Measurements from ENCODE around the gene PLXNB3. TPM values are rescaled to one million over a fixed set of nuclear protein-coding genes. Genes with fewer than 3 reads are reported as not detected.
A peak's percentile ranks its signal among the peaks of the same experiment; 100 is the strongest.

Gene PLXNB3
- total RNA-seq, 1 donor from 2014 or later = 0.98 TPM

DNA sequence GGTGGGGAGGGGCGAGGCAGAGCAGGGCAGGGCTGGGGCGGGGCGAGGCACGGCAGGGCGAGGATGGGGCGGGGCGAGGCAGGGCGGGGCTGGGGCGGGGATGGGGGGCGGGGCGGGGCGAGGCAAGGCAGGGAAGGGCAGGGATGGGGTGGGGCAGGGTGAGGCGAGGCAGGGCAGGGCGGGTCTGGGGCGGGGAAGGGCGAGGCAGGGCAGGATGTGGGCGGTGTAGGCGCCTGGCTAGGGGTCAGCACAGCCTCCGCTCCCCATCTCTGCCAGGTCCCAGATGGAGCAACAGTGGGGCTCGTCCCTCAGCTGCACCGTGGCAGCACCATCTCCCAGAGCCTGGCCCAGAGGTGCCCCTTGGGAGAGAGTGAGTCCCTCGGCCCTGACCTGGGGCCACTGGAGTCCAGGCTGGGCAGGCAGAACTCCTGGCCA lies 12.6 kb downstream of the PLXNB3 start:
- no peak overlapping the region for H3K4me3 Mint-ChIP-seq (ENCODE audit: low read depth)
- no peaks in the 10 kb centered on the region for H3K4me1 Mint-ChIP-seq (ENCODE audit: low read depth)
- DNase-seq (ENCODE audit: low spot score, unreplicated experiment) = no peak
- H3K36me3 Mint-ChIP-seq (ENCODE audit: insufficient read depth) = no peaks in the 10 kb centered on the region
- no peaks in the 10 kb centered on the region for H3K9me3 Mint-ChIP-seq (ENCODE audit: low read depth)
- no peaks in the 10 kb centered on the region for H3K27me3 Mint-ChIP-seq
- no peak overlapping the region for H3K27ac Mint-ChIP-seq
- TF ChIP-seq, protein P1, sequence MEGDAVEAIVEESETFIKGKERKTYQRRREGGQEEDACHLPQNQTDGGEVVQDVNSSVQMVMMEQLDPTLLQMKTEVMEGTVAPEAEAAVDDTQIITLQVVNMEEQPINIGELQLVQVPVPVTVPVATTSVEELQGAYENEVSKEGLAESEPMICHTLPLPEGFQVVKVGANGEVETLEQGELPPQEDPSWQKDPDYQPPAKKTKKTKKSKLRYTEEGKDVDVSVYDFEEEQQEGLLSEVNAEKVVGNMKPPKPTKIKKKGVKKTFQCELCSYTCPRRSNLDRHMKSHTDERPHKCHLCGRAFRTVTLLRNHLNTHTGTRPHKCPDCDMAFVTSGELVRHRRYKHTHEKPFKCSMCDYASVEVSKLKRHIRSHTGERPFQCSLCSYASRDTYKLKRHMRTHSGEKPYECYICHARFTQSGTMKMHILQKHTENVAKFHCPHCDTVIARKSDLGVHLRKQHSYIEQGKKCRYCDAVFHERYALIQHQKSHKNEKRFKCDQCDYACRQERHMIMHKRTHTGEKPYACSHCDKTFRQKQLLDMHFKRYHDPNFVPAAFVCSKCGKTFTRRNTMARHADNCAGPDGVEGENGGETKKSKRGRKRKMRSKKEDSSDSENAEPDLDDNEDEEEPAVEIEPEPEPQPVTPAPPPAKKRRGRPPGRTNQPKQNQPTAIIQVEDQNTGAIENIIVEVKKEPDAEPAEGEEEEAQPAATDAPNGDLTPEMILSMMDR (IDR thresholded peaks at IDR 0.05; ENCODE audit: unreplicated experiment) = no peak

DNA sequence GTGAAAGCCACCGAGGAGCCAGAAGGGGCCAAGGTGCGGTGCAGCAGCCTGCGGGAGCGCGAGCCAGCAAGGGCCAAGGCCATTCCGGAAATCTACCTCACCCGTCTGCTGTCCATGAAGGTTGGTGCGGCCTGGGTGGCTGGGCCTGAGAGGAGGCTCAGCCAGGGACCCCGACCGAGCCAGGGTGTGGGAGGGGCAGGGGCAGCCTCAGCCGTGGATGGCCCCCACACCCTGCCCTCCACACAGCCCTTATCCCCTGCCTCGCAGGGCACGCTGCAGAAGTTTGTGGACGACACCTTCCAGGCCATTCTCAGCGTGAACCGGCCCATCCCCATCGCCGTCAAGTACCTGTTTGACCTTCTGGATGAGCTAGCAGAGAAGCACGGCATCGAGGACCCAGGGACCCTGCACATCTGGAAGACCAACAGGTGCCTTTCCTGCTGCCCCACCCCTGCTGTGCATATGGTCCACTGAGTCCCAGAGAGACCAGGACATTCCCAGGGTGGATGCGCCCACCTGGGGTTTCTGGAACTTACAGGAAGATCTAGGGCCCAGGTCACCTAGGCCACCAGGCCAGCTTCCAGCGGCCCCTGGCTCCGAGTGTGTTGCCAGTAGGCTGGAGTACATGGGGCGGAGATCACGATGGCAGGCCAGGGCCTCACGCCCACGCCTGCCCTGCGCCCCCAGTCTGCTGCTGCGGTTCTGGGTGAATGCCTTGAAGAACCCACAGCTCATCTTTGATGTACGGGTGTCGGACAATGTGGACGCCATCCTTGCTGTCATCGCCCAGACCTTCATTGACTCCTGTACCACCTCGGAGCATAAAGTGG lies 13.4 kb downstream of the PLXNB3 start:
- DNase-seq (ENCODE audit: low spot score, unreplicated experiment) = no peak
- TF ChIP-seq, protein P1 (IDR thresholded peaks at IDR 0.05; ENCODE audit: unreplicated experiment) = no peak
- H3K9me3 Mint-ChIP-seq (ENCODE audit: low read depth) = no peaks in the 10 kb centered on the region
- no peaks in the 10 kb centered on the region for H3K27me3 Mint-ChIP-seq
- no peaks in the 10 kb centered on the region for H3K36me3 Mint-ChIP-seq (ENCODE audit: insufficient read depth)
- H3K4me3 Mint-ChIP-seq (ENCODE audit: low read depth) = no peak overlapping the region
- H3K27ac Mint-ChIP-seq = no peak overlapping the region
- H3K4me1 Mint-ChIP-seq (ENCODE audit: low read depth) = no peaks in the 10 kb centered on the region

DNA sequence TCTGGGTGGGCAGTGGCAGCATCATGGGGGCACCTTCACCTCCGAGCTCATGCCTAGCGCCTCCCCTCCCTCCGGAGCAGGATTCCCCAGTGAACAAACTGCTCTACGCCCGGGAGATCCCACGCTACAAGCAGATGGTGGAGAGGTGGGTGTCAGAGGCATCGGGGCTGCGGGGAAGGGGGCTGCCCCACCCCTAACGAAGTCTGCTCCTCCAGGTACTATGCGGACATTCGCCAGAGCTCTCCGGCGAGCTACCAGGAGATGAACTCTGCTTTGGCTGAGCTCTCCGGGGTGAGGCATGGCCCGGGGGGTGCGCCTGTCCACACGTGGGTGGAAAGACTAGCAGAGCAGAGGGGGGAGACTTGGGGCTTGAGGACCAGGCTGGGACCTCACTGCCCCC lies 14.1 kb downstream of the PLXNB3 start:
- no peak overlapping the region for H3K4me3 Mint-ChIP-seq (ENCODE audit: low read depth)
- H3K4me1 Mint-ChIP-seq (ENCODE audit: low read depth) = no peaks in the 10 kb centered on the region
- no peaks in the 10 kb centered on the region for H3K36me3 Mint-ChIP-seq (ENCODE audit: insufficient read depth)
- no peaks in the 10 kb centered on the region for H3K9me3 Mint-ChIP-seq (ENCODE audit: low read depth)
- TF ChIP-seq, protein P1 (IDR thresholded peaks at IDR 0.05; ENCODE audit: unreplicated experiment) = no peak
- no peaks in the 10 kb centered on the region for H3K27me3 Mint-ChIP-seq
- H3K27ac Mint-ChIP-seq = no peak overlapping the region
- no peak for DNase-seq (ENCODE audit: low spot score, unreplicated experiment)

DNA sequence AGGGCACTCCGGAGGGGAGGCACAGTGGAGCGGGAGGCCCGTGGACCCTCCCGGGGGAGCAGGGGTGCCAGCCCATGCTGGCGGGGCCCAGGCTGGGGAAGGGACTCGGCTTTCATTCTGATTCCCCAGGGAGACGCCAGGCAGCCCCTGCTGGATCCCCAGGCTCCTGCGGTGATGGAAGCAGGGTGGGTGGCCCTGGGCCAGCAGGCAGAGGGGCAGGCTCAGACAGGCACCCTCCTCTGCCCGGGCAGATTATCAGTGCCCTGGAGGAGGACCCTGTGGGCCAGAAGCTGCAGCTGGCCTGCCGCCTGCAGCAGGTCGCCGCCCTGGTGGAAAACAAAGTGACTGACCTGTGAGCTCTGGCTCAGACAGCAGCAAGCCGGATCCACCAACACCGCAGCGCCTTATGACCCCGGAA lies 14.6 kb downstream of the PLXNB3 start:
- no peak overlapping the region for H3K27ac Mint-ChIP-seq

DNA sequence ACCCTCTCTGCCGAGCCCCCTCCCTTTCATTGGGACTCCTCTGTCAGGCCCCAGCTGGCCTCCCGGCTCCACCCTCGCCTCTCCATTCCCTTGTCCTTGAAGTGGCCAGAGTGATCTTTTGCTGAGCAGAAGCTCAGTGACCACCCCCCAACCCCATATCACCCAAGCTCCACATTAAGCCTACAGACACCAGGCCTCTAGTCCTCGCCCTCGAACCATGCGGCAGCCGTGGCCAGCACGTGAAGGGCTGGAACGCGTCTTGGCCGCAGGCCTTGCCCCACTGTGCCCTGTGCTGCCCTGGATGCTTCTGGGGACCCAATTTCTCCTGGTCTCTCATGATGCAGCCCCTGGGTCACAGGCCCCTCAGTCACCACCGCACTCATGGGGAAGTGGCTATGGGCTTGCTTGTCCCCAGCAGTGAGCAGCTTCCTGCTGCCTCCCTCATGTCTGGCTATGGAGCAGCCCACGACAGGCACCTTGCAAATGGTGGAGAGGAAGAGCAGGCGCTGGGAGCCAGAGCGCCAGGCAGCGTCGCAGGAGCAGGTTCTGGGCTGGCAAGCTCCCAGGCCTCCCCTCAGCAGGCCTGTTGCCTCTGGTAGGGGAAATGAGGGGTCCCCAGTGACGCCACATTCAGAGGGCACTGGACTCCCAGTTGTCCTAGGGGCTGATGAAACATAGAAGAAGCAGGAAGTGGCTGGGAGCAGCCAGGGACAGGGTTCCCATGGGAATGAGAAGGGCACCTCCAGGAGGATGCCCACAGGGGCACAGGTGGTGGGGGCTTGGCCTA lies 16.0 kb downstream of the PLXNB3 start:
- Mint-ChIP-seq H3K27ac (no peak overlapping the region), H3K36me3 (ENCODE audit: insufficient read depth) (no peaks in the 10 kb centered on the region), H3K4me1 (ENCODE audit: low read depth) (no peaks in the 10 kb centered on the region), H3K27me3 (no peaks in the 10 kb centered on the region), H3K4me3 (ENCODE audit: low read depth) (no peak overlapping the region), H3K9me3 (ENCODE audit: low read depth) (no peaks in the 10 kb centered on the region)
- no peak for DNase-seq (ENCODE audit: low spot score, unreplicated experiment)
- TF ChIP-seq, protein P1 (IDR thresholded peaks at IDR 0.05; ENCODE audit: unreplicated experiment) = no peak

More for the DNA sequence above, 14.6 kb downstream of the PLXNB3 start:
- TF ChIP-seq, protein P1 (IDR thresholded peaks at IDR 0.05; ENCODE audit: unreplicated experiment) = peak; percentile 8
- Mint-ChIP-seq H3K4me1 (ENCODE audit: low read depth) (no peaks in the 10 kb centered on the region), H3K9me3 (ENCODE audit: low read depth) (no peaks in the 10 kb centered on the region), H3K27me3 (no peaks in the 10 kb centered on the region), H3K4me3 (ENCODE audit: low read depth) (no peak overlapping the region), H3K36me3 (ENCODE audit: insufficient read depth) (no peaks in the 10 kb centered on the region)
- no peak for DNase-seq (ENCODE audit: low spot score, unreplicated experiment)
